Stomach (tissue), 4 donors: ENCODE data around the gene OR6B3.

Experiments
- POLR2A ChIP-seq, 4 donors: fragments of 450-650 bp; IDR thresholded peaks; one replicate each; pipeline ENCODE4 v1.6.1; 2016; ENCODE audit warnings: antibody characterized with exemption in 4 of 4, control low read depth in 2 of 4, mild to moderate bottlenecking in 1 of 4, moderate library complexity in 1 of 4
- TF ChIP-seq, protein P1 (sequence below), 7 experiments: fragments of 450-650 bp in 4 of 7; fragments of 200-600 bp in 3 of 7; sonication (generic) in 3 of 7; IDR thresholded peaks; one replicate each; pipeline ENCODE4 v1.5.1; 2016 to 2019; ENCODE audit warnings: antibody characterized with exemption in 7 of 7, control low read depth in 2 of 7, mild to moderate bottlenecking in 1 of 7

DNA sequence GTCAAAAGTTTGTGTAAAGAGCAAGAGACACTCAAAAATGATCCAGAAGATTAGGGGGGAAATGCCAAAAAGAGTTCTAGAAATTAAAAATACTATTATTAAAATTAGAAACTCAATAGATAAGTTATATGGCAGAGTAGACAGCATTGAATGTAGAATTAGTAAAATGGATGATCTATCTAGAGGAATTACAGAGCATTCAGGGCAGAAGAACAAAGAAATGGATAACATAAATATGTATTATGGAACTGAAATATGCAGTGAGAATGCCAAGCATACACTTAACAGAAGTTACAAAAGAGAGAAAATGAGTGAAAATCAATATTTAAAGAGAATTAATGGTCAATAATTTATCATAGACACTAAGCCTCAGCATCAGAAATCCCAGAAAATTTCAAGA is 33.2 kb upstream of the OR6B3 start:
- TF ChIP-seq, protein P1, sequence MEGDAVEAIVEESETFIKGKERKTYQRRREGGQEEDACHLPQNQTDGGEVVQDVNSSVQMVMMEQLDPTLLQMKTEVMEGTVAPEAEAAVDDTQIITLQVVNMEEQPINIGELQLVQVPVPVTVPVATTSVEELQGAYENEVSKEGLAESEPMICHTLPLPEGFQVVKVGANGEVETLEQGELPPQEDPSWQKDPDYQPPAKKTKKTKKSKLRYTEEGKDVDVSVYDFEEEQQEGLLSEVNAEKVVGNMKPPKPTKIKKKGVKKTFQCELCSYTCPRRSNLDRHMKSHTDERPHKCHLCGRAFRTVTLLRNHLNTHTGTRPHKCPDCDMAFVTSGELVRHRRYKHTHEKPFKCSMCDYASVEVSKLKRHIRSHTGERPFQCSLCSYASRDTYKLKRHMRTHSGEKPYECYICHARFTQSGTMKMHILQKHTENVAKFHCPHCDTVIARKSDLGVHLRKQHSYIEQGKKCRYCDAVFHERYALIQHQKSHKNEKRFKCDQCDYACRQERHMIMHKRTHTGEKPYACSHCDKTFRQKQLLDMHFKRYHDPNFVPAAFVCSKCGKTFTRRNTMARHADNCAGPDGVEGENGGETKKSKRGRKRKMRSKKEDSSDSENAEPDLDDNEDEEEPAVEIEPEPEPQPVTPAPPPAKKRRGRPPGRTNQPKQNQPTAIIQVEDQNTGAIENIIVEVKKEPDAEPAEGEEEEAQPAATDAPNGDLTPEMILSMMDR (IDR thresholded peaks at IDR 0.05) = no peak
- TF ChIP-seq POLR2A (IDR thresholded peaks at IDR 0.05) = no peak
